ENCODE results near the gene A4GALT.
A peak's percentile ranks its signal among the peaks of the same experiment; 100 is the strongest.

Gene A4GALT

GRCh38 chr22:42695294-42695693 lies 25.4 kb downstream of the A4GALT start:
- Histone ChIP-seq H3K36me3 (no peaks in the 10 kb centered on the region), H3K4me2 (peak overlapping the region; percentile 70), H3K9me3 (no peaks in the 10 kb centered on the region), H3K27me3 (no peaks in the 10 kb centered on the region), H4K20me1 (no peaks in the 10 kb centered on the region), H3K4me1 (peaks cover 73% of the 10 kb centered on the region), H3K27ac (peak overlapping the region; percentile 19; the same call in 1 of the 2 replicates), H3K4me3 (no peak overlapping the region), H3K9ac (no peak overlapping the region)
- no peak for TF ChIP-seq Cebpa-rat (IDR thresholded peaks at IDR 0.05)

DNA sequence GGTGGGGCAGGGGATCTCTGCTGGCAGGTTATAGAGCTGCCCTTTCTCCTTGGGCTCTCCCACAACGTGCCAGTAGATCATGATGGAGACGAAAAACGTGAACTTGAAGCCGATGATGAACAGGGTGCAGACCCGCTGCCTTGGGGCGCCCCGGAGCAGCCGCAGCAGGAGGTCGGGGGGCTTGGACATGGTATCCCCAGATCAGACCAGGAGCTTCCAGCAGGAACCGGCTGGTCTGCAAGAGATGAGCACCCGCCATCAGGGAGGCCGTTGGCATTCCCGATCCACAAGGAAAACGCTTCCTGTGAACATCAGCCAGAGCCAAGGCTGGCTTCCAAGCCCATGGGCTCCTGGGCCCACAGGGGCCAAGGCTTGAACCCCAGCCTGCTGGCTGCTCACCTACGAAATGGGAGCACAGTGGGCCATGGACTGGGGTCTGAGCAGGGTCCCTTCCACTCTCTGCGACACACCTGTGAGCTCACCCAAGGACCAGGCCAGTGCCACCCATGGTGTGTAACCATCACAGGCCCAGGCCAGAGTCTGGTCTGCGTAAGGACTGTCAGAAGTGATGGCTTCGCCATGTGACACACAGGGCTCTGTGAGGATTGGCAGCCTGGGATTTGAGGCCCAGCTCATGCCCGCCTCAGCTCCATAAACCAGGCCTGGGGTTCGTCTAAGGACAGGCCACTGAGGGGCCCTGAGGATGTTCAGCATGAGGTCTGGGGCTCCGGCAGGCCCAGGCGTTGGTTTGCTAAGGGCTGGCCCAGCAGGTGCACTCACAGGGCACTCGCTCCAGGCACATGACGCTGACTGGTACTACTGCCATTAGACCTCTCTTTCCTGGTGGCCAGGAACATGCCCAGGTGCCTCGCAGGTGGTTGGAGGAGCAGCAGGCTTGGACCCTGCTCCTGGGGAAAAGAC lies 26.6 kb downstream of the A4GALT start:
- Histone ChIP-seq H3K9me3 (no peaks in the 10 kb centered on the region), H4K20me1 (no peaks in the 10 kb centered on the region), H3K27ac (no peak overlapping the region; the same call in 1 of the 2 replicates), H3K4me3 (no peak overlapping the region), H3K4me2 (peak overlapping the region; percentile 70), H3K27me3 (no peaks in the 10 kb centered on the region), H3K9ac (no peak overlapping the region), H3K4me1 (peaks cover 81% of the 10 kb centered on the region), H3K36me3 (no peaks in the 10 kb centered on the region)
- no peak for TF ChIP-seq Cebpa-rat (IDR thresholded peaks at IDR 0.05)

GRCh38 chr22:42693055-42693762 lies 27.5 kb downstream of the A4GALT start:
- Histone ChIP-seq H3K36me3 (no peaks in the 10 kb centered on the region), H3K4me3 (no peak overlapping the region), H4K20me1 (no peaks in the 10 kb centered on the region), H3K27me3 (no peaks in the 10 kb centered on the region), H3K9me3 (no peaks in the 10 kb centered on the region), H3K4me1 (peaks cover 89% of the 10 kb centered on the region), H3K27ac (peak overlapping the region; percentile 76), H3K4me2 (peak overlapping the region; percentile 90), H3K9ac (no peak overlapping the region)
- no peak for TF ChIP-seq Cebpa-rat (IDR thresholded peaks at IDR 0.05)

- Histone ChIP-seq H3K4me3 (peak overlapping the region; percentile 20; the same call in 1 of the 2 replicates), H3K4me2 (peak overlapping the region; percentile 90), H3K27me3 (no peaks in the 10 kb centered on the region), H3K27ac (peak overlapping the region; percentile 76), H3K9ac (peak overlapping the region; percentile 49; the same call in 1 of the 2 replicates), H3K9me3 (no peaks in the 10 kb centered on the region), H3K36me3 (no peaks in the 10 kb centered on the region), H3K4me1 (peaks cover 96% of the 10 kb centered on the region), H4K20me1 (no peaks in the 10 kb centered on the region)
- TF ChIP-seq Cebpa-rat (IDR thresholded peaks at IDR 0.05): no peak
These were observed 28.2 kb downstream of the A4GALT start for GRCh38 chr22:42692239-42693054.

- Histone ChIP-seq H3K27me3 (no peaks in the 10 kb centered on the region), H3K36me3 (no peaks in the 10 kb centered on the region), H3K27ac (0 out of 2 replicates have a peak overlapping the region, but pooled peaks have one; percentile 76), H3K9ac (0 out of 2 replicates have a peak overlapping the region, but pooled peaks have one; percentile 49), H3K4me2 (peak overlapping the region; percentile 90), H3K4me3 (no peak overlapping the region), H3K4me1 (peaks cover 96% of the 10 kb centered on the region), H4K20me1 (no peaks in the 10 kb centered on the region), H3K9me3 (no peaks in the 10 kb centered on the region)
- no peak for TF ChIP-seq Cebpa-rat (IDR thresholded peaks at IDR 0.05)
These were observed 29.2 kb downstream of the A4GALT start for GRCh38 chr22:42691440-42691839.

DNA sequence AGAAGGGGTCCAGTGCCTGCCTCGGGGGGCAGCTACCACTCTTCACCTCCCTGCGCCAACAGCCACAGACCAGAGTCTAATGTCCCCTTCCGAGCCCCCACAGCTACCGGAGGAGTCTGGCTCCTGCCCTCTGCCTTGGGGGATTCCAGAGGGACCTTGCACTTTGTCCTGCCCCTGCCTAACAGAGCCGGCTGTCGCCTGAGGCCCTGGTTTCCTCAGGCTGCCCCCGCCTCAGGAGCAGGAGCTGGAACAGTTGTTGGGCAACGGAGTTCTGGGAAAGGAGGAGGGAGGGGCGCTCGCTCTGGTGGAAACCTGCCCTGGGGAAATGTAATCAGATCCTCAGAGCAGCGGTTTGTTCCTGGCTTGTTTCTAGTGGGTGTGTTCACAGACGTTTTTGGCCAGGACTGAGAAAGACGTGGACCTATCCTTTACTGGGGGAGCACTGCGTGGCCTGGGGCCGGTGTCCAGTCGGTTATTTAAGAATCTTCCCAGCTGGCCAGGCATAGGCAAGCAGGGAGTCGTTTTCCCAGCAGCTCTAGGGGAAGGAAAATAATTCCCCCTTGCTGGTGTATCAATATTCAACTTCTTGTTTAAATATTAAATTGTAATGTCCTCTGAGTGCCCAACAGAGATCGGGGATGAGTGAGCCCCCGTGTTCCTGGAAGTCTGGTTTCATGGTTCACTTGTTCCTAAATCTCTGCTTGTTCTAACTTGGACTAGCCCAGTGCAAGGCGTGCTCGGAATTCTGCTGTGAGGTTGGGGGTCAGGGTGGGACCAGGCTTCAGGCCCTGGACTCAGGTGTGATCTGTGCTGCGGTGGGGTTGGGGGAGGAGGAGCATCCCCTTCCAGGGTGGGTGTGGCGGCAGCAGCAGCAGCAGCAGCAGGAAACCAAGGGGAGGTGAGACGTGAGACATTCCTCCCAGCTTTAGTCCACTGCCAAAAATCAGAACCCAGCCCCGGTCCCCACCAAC lies 32.1 kb downstream of the A4GALT start:
- H3K36me3 ChIP-seq: no peaks in the 10 kb centered on the region
- TF ChIP-seq Cebpa-rat (IDR thresholded peaks at IDR 0.05): no peak
- no peak overlapping the region for H3K4me3 ChIP-seq
- peak overlapping the region; percentile 74 for H3K4me2 ChIP-seq
- H3K27ac ChIP-seq: no peak overlapping the region
- H4K20me1 ChIP-seq: no peaks in the 10 kb centered on the region
- H3K27me3 ChIP-seq: no peaks in the 10 kb centered on the region
- peak overlapping the region; percentile 29; the same call in 1 of the 2 replicates for H3K9ac ChIP-seq
- H3K9me3 ChIP-seq: no peaks in the 10 kb centered on the region
- H3K4me1 ChIP-seq: peaks cover 82% of the 10 kb centered on the region

GRCh38 chr22:42686756-42687491 lies 33.7 kb downstream of the A4GALT start:
- Histone ChIP-seq H3K4me1 (peaks cover 66% of the 10 kb centered on the region), H3K9ac (no peak overlapping the region; the same call in 1 of the 2 replicates), H3K27me3 (no peaks in the 10 kb centered on the region), H3K4me3 (no peak overlapping the region), H3K9me3 (no peaks in the 10 kb centered on the region), H3K27ac (peak overlapping the region; percentile 50), H3K36me3 (no peaks in the 10 kb centered on the region), H4K20me1 (no peaks in the 10 kb centered on the region), H3K4me2 (peak overlapping the region; percentile 74)
- TF ChIP-seq Cebpa-rat (IDR thresholded peaks at IDR 0.05): no peak

Data from BLaER1 (cell line).